ENCODE data around the gene STX10. TPM values are rescaled to one million over a fixed set of nuclear protein-coding genes. Genes with fewer than 3 reads are reported as not detected.

STX10 gene
- total and polyA plus RNA-seq, 9 of the 15 experiments (the other 6 are each of a cell fraction or from before 2014, with no cell fraction given), result 0.51 to 66.3 (median 31.0) TPM

- TF ChIP-seq CHAMP1 (IDR thresholded peaks at IDR 0.05) (no peak), LCOR (CRISPR knock-in tag; IDR thresholded peaks at IDR 0.05) (no peak), PHF21A (IDR thresholded peaks at IDR 0.05; ENCODE audit: borderline replicate concordance, low read depth) (no peak), SMAD1 (IDR thresholded peaks at IDR 0.05; ENCODE audit: low read depth, low read length, partially characterized antibody) (no peak), ZNF561 (CRISPR knock-in tag; conservative IDR thresholded peaks at IDR 0.05) (no peak), TEAD4 (IDR thresholded peaks at IDR 0.05; ENCODE audit: low read length) (no peak), TEAD4 (CRISPR knock-in tag; IDR thresholded peaks at IDR 0.05; ENCODE audit: borderline replicate concordance) (no peak), HNRNPUL1 (IDR thresholded peaks at IDR 0.05; ENCODE audit: low read length) (no peak), ZNF318 (IDR thresholded peaks at IDR 0.05; ENCODE audit: borderline replicate concordance in 1 of 2, low read depth in 1 of 2) (no peak), MCM5 (IDR thresholded peaks at IDR 0.05; ENCODE audit: low read depth) (no peak), GATA2 (CRISPR knock-in tag; IDR thresholded peaks at IDR 0.05) (no peak), SMAD3 (CRISPR knock-in tag; conservative IDR thresholded peaks at IDR 0.05) (no peak), CHCHD3 (CRISPR knock-in tag; IDR thresholded peaks at IDR 0.05) (no peak), CBX3 (IDR thresholded peaks at IDR 0.05; ENCODE audit: borderline replicate concordance in 1 of 2, low read length in 2 of 2) (no peak; a peak in 1 of 3 replicates), TFAM (CRISPR knock-in tag; conservative IDR thresholded peaks at IDR 0.05) (no peak)
- TF ChIP-seq, protein P1, sequence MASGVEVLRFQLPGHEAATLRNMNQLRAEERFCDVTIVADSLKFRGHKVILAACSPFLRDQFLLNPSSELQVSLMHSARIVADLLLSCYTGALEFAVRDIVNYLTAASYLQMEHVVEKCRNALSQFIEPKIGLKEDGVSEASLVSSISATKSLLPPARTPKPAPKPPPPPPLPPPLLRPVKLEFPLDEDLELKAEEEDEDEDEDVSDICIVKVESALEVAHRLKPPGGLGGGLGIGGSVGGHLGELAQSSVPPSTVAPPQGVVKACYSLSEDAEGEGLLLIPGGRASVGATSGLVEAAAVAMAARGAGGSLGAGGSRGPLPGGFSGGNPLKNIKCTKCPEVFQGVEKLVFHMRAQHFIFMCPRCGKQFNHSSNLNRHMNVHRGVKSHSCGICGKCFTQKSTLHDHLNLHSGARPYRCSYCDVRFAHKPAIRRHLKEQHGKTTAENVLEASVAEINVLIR (CRISPR knock-in tag; IDR thresholded peaks at IDR 0.05), result no peak
Observed at GRCh38 chr19:13095934-13096927, 53.9 kb downstream of the STX10 start (continued).

Data from K562 (cell line).